ENCODE data around the gene NCR1. TPM values are rescaled to one million over a fixed set of nuclear protein-coding genes. Genes with fewer than 3 reads are reported as not detected.

NCR1 gene
- total and polyA plus RNA-seq, 2 experiments from 2014 or later: not detected

DNA sequence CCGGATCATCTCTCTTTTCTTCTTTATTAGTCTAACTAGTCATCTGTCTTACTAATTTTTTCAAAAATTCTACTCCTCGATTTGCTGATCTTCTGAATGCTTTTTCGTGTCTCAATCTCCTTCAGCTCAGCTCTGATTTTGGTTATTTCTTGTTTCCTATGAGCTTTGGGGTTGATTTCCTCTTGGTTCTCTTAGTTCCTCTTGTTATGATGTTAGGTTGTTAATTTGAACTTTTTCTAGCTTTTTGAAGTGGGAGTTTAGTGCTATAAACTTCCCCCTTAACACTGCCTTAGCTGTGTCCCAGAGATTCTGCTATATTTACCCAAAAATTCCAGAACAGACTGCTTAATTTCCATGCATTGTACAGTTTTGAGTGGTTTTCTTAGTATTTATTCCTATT, 28.5 kb upstream of the NCR1 start:
- Histone ChIP-seq H3K4me3 (no peak overlapping the region), H3K27ac (no peak overlapping the region), H3K36me3 (no peaks in the 10 kb centered on the region), H3K4me1 (ENCODE audit: low read depth) (no peaks in the 10 kb centered on the region), H3K27me3 (no peaks in the 10 kb centered on the region), H3K9me3 (ENCODE audit: low read depth) (no peaks in the 10 kb centered on the region)
- TF ChIP-seq, protein P1, sequence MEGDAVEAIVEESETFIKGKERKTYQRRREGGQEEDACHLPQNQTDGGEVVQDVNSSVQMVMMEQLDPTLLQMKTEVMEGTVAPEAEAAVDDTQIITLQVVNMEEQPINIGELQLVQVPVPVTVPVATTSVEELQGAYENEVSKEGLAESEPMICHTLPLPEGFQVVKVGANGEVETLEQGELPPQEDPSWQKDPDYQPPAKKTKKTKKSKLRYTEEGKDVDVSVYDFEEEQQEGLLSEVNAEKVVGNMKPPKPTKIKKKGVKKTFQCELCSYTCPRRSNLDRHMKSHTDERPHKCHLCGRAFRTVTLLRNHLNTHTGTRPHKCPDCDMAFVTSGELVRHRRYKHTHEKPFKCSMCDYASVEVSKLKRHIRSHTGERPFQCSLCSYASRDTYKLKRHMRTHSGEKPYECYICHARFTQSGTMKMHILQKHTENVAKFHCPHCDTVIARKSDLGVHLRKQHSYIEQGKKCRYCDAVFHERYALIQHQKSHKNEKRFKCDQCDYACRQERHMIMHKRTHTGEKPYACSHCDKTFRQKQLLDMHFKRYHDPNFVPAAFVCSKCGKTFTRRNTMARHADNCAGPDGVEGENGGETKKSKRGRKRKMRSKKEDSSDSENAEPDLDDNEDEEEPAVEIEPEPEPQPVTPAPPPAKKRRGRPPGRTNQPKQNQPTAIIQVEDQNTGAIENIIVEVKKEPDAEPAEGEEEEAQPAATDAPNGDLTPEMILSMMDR (IDR thresholded peaks at IDR 0.05; ENCODE audit: low read depth, low read length): no peak
- no peak for DNase-seq (ENCODE audit: low read depth in 1 of 2, low spot score in 1 of 2)

DNA sequence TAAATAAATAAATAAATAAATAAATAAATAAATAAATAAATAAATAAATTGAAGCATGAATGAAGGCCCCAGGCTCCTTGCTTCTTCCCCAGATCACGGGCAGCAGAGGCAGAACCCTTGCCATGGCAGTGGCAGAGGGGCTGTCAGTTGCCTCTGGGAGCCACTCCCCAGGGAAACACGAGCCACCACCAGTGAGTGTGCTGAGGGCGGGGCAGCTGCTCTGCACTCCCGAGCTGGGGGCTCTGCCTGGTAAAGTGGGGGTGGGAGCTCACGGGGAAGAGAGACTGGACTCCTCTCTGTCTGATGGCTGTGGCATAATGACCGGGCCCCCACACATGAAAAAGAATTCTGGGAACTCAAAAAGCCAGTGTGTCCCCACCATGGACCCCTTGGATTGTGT, 24.1 kb upstream of the NCR1 start:
- Histone ChIP-seq H3K4me1 (ENCODE audit: low read depth) (no peaks in the 10 kb centered on the region), H3K9me3 (ENCODE audit: low read depth) (no peaks in the 10 kb centered on the region), H3K36me3 (no peaks in the 10 kb centered on the region), H3K4me3 (no peak overlapping the region), H3K27ac (no peak overlapping the region), H3K27me3 (no peaks in the 10 kb centered on the region)
- TF ChIP-seq, protein P1 (IDR thresholded peaks at IDR 0.05; ENCODE audit: low read depth, low read length): no peak
- no peak for DNase-seq (ENCODE audit: low read depth in 1 of 2, low spot score in 1 of 2)

DNA sequence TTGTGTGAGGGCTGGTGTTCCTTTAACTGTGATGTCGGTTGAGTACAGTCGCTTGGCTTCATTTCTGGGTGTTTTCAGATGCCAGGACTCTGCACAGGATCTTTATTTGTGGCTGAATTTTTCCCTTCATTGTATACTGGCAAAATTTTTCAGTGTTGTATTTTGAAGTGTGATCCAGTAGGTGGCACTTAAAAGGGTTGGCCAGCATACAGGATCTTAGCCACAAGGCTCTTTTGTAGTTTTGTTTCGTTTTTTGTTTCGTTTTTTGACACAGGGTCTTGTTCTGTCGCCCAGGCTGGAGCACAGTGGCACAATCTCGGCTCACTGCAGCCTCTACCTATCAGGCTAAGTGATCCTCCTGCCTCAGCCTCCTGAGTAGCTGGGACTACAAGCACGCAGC, 23.2 kb upstream of the NCR1 start:
- Histone ChIP-seq H3K4me1 (ENCODE audit: low read depth) (no peaks in the 10 kb centered on the region), H3K27ac (no peak overlapping the region), H3K36me3 (no peaks in the 10 kb centered on the region), H3K4me3 (no peak overlapping the region), H3K9me3 (ENCODE audit: low read depth) (no peaks in the 10 kb centered on the region), H3K27me3 (no peaks in the 10 kb centered on the region)
- DNase-seq (ENCODE audit: low read depth in 1 of 2, low spot score in 1 of 2): no peak
- TF ChIP-seq, protein P1 (IDR thresholded peaks at IDR 0.05; ENCODE audit: low read depth, low read length): no peak

DNA sequence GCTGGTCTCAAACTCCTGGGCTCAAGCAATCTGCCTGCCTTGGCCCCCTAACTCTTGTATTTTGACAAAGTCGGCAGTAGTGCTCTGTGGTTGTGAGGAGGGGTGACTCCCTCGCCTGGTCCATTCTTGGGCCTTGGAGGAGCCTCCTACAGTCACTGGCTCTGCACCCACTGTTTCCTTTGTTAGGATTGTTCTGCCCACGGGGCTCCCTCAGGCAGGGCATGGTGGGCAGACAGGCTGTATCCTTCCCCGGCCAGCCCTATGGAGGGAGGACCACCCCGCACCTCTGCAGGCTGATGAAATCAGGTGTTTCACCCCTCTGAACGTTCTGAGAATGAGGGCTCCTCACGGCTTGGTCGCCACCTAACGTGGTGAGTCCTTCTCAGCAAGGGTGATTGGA, 22.7 kb upstream of the NCR1 start:
- no peak overlapping the region for H3K27ac ChIP-seq
- DNase-seq (ENCODE audit: low read depth in 1 of 2, low spot score in 1 of 2): no peak
- H3K4me1 ChIP-seq (ENCODE audit: low read depth): no peaks in the 10 kb centered on the region
- H3K36me3 ChIP-seq: no peaks in the 10 kb centered on the region
- no peak overlapping the region for H3K4me3 ChIP-seq
- H3K9me3 ChIP-seq (ENCODE audit: low read depth): no peaks in the 10 kb centered on the region
- no peaks in the 10 kb centered on the region for H3K27me3 ChIP-seq
- TF ChIP-seq, protein P1 (IDR thresholded peaks at IDR 0.05; ENCODE audit: low read depth, low read length): no peak

DNA sequence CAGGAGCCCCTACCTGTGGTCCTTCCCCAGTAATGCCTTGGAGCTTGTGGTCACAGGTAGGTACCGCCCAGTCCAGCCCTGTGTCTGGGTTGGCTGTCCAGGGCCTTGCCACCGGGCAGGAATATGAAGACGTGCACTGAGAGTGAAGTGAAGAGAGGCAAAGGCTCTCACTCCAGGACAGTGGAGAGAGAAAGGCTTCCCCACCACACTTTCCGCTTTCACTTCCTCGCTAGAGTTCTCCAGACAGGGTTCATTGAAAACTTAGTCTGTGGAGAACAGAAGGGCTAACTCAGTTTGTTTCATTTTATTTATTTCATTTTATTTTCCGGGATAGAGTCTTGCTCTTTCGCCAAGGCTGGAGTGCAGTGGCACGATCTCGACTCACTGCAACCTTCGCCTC, 17.7 kb upstream of the NCR1 start:
- TF ChIP-seq, protein P1 (IDR thresholded peaks at IDR 0.05; ENCODE audit: low read depth, low read length): no peak
- Histone ChIP-seq H3K4me3 (no peak overlapping the region), H3K27ac (no peak overlapping the region), H3K9me3 (ENCODE audit: low read depth) (no peaks in the 10 kb centered on the region), H3K4me1 (ENCODE audit: low read depth) (no peaks in the 10 kb centered on the region), H3K27me3 (no peaks in the 10 kb centered on the region), H3K36me3 (no peaks in the 10 kb centered on the region)
- DNase-seq (ENCODE audit: low read depth in 1 of 2, low spot score in 1 of 2): no peak

DNA sequence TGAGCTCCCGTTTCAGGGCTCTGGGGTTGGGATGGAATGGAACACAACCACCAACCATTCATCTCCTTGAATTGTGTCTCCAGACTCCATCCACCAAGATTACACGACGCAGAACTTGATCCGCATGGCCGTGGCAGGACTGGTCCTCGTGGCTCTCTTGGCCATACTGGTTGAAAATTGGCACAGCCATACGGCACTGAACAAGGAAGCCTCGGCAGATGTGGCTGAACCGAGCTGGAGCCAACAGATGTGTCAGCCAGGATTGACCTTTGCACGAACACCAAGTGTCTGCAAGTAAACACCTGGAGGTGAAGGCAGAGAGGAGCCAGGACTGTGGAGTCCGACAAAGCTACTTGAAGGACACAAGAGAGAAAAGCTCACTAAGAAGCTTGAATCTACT, 16.4 kb upstream of the NCR1 start:
- no peaks in the 10 kb centered on the region for H3K36me3 ChIP-seq
- TF ChIP-seq, protein P1 (IDR thresholded peaks at IDR 0.05; ENCODE audit: low read depth, low read length): no peak
- DNase-seq (ENCODE audit: low read depth in 1 of 2, low spot score in 1 of 2): no peak
- no peak overlapping the region for H3K4me3 ChIP-seq
- no peak overlapping the region for H3K27ac ChIP-seq
- no peaks in the 10 kb centered on the region for H3K9me3 ChIP-seq (ENCODE audit: low read depth)
- H3K27me3 ChIP-seq: no peaks in the 10 kb centered on the region
- H3K4me1 ChIP-seq (ENCODE audit: low read depth): no peaks in the 10 kb centered on the region

Data from cardiac muscle cell (in vitro differentiated cells and primary cell).